ENCODE data around the gene YWHAQ.
A peak's percentile ranks its signal among the peaks of the same experiment; 100 is the strongest.

YWHAQ gene

GRCh38 chr2:9663008-9663879, 32.4 kb upstream of the YWHAQ start:
- H3K4me3 ChIP-seq (ENCODE audit: control insufficient read depth, low read depth, low read length): no peak overlapping the region
- no peak for DNase-seq (ENCODE audit: low read depth)
- no peak for TF ChIP-seq CTCF (IDR thresholded peaks at IDR 0.05; ENCODE audit: control insufficient read depth, insufficient read depth, low read depth, low read length, missing control alignments)

- H3K4me3 ChIP-seq (ENCODE audit: control insufficient read depth, low read depth, low read length): no peak overlapping the region
- no peak for TF ChIP-seq CTCF (IDR thresholded peaks at IDR 0.05; ENCODE audit: control insufficient read depth, insufficient read depth, low read depth, low read length, missing control alignments)
- no peak for DNase-seq (ENCODE audit: low read depth)
These were observed 30.5 kb upstream of the YWHAQ start for GRCh38 chr2:9661261-9661660.

- no peak overlapping the region for H3K4me3 ChIP-seq (ENCODE audit: control insufficient read depth, low read depth, low read length)
- DNase-seq (ENCODE audit: low read depth): no peak
- TF ChIP-seq CTCF (IDR thresholded peaks at IDR 0.05; ENCODE audit: control insufficient read depth, insufficient read depth, low read depth, low read length, missing control alignments): no peak
These were observed 30.0 kb upstream of the YWHAQ start for GRCh38 chr2:9660781-9661180.

- TF ChIP-seq CTCF (IDR thresholded peaks at IDR 0.05; ENCODE audit: control insufficient read depth, insufficient read depth, low read depth, low read length, missing control alignments): no peak
- DNase-seq (ENCODE audit: low read depth): no peak
- no peak overlapping the region for H3K4me3 ChIP-seq (ENCODE audit: control insufficient read depth, low read depth, low read length)
These were observed 29.4 kb upstream of the YWHAQ start for GRCh38 chr2:9660154-9660553.

- TF ChIP-seq CTCF (IDR thresholded peaks at IDR 0.05; ENCODE audit: control insufficient read depth, insufficient read depth, low read depth, low read length, missing control alignments): no peak
- H3K4me3 ChIP-seq (ENCODE audit: control insufficient read depth, low read depth, low read length): no peak overlapping the region
- DNase-seq (ENCODE audit: low read depth): no peak
These were observed 28.2 kb upstream of the YWHAQ start for GRCh38 chr2:9658972-9659371.

- no peak overlapping the region for H3K4me3 ChIP-seq (ENCODE audit: control insufficient read depth, low read depth, low read length)
- peak; percentile 18 for TF ChIP-seq CTCF (IDR thresholded peaks at IDR 0.05; ENCODE audit: control insufficient read depth, insufficient read depth, low read depth, low read length, missing control alignments)
- no peak for DNase-seq (ENCODE audit: low read depth)
These were observed 26.9 kb upstream of the YWHAQ start for GRCh38 chr2:9657731-9658130.

Data from AG09309 (cell line).